ENCODE data around the gene VASN. TPM values are rescaled to one million over a fixed set of nuclear protein-coding genes. Genes with fewer than 3 reads are reported as not detected.
A peak's percentile ranks its signal among the peaks of the same experiment; 100 is the strongest.
"Not testable (repeated sequence)": the region's sequence is repeated elsewhere in the genome, so short reads cannot be mapped to it uniquely, and the experiment has no call there.

Gene VASN
- total RNA-seq, 1 donor from 2014 or later: 4.0 TPM

DNA sequence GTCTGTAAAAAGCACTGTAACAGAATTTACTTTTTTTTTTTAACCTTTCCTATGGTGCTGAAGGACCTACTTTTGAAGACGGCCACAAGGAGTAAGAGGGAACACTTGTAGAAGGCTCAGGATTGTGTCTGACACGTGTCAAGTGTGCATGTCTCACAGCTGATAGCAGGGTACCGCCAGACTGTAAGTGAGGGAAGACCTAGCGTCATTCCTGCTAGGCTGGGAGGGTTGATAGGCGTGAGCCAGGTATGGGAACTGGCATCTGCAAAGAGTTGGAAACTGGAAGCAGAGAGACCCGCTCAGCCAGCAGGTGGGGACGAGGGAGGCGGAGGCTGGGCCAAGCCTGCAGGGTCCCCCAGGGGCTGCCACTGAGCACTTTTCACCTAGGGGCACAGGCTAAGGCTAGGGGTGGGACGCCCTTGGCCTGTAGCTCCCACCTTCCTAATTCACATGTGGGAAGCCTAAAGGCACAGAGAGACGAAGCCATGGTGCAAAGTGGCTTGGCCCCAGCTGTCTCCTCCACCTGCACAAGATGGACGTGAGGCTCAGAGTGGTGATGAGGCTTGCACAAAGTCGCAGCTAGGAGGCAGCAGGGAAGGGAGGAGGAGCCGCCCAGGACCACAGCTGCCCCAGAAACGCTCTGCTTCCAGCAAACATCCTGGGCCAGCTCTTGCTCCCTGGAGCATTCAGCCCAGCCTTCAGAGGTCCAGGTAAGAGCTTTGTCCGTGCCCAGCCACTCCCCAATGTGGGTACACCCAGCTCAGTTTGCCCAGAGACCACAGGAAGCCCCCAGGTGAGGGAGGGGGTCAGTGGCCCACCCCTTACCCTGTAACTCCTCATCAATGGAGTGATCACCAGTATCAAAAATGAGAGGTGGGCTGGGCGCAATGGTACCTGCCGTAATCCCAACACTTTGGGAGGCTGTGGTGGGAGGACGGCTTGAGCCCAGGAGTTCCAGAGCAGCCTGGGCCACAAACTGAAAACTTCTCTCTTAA lies 18.9 kb downstream of the VASN start:
- H3K36me3 Mint-ChIP-seq (ENCODE audit: insufficient read depth): no peaks in the 10 kb centered on the region
- no peak overlapping the region for H3K4me3 Mint-ChIP-seq (ENCODE audit: low read depth)
- no peak overlapping the region for H3K27ac Mint-ChIP-seq

GRCh38 chr16:4391631-4392381 lies 20.2 kb downstream of the VASN start:
- no peak for DNase-seq (ENCODE audit: low spot score, unreplicated experiment)

More for the DNA sequence above, 18.9 kb downstream of the VASN start:
- Mint-ChIP-seq H3K27me3 (no peaks in the 10 kb centered on the region), H3K9me3 (ENCODE audit: low read depth) (no peaks in the 10 kb centered on the region), H3K4me1 (ENCODE audit: low read depth) (peaks cover 10% of the 10 kb centered on the region)
- peak; percentile 19 for TF ChIP-seq CTCF (IDR thresholded peaks at IDR 0.05; ENCODE audit: unreplicated experiment)
- no peak for DNase-seq (ENCODE audit: low spot score, unreplicated experiment)

GRCh38 chr16:4392382-4393239 lies 21.0 kb downstream of the VASN start:
- TF ChIP-seq CTCF (IDR thresholded peaks at IDR 0.05; ENCODE audit: unreplicated experiment): no peak
- no peaks in the 10 kb centered on the region for H3K9me3 Mint-ChIP-seq (ENCODE audit: low read depth)
- peak overlapping the region; percentile 5 for H3K27ac Mint-ChIP-seq
- H3K27me3 Mint-ChIP-seq: no peaks in the 10 kb centered on the region
- DNase-seq (ENCODE audit: low spot score, unreplicated experiment): no peak
- H3K4me3 Mint-ChIP-seq (ENCODE audit: low read depth): no peak overlapping the region
- H3K36me3 Mint-ChIP-seq (ENCODE audit: insufficient read depth): no peaks in the 10 kb centered on the region
- peaks cover 10% of the 10 kb centered on the region for H3K4me1 Mint-ChIP-seq (ENCODE audit: low read depth)

More at GRCh38 chr16:4391631-4392381, 20.2 kb downstream of the VASN start:
- no peak overlapping the region for H3K27ac Mint-ChIP-seq
- no peaks in the 10 kb centered on the region for H3K27me3 Mint-ChIP-seq
- H3K36me3 Mint-ChIP-seq (ENCODE audit: insufficient read depth): no peaks in the 10 kb centered on the region
- H3K4me3 Mint-ChIP-seq (ENCODE audit: low read depth): no peak overlapping the region
- H3K4me1 Mint-ChIP-seq (ENCODE audit: low read depth): peaks cover 10% of the 10 kb centered on the region
- TF ChIP-seq CTCF (IDR thresholded peaks at IDR 0.05; ENCODE audit: unreplicated experiment): no peak
- no peaks in the 10 kb centered on the region for H3K9me3 Mint-ChIP-seq (ENCODE audit: low read depth)

DNA sequence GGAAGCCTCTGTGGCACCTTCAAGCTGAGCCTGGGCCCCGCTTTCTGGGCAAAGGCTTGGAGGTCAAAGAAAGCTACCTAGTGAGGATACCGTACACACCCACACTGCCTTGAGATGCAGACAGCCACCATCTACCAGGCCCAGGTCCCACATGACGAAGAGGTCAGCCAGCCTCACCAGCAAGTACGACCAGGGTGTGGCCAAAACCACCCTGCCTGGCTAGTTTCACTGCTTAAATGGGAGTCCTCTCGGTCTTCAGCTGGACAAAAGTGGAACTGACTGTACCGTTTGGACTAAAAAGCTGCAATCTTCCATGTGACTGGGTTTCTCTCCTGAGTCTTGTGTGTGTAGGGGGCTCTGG lies 21.6 kb downstream of the VASN start:
- no peak for TF ChIP-seq CTCF (IDR thresholded peaks at IDR 0.05; ENCODE audit: unreplicated experiment)
- DNase-seq (ENCODE audit: low spot score, unreplicated experiment): no peak
- Mint-ChIP-seq H3K4me3 (ENCODE audit: low read depth) (no peak overlapping the region), H3K9me3 (ENCODE audit: low read depth) (no peaks in the 10 kb centered on the region), H3K4me1 (ENCODE audit: low read depth) (peaks cover 10% of the 10 kb centered on the region), H3K27ac (peak overlapping the region; percentile 5), H3K36me3 (ENCODE audit: insufficient read depth) (no peaks in the 10 kb centered on the region), H3K27me3 (no peaks in the 10 kb centered on the region)

DNA sequence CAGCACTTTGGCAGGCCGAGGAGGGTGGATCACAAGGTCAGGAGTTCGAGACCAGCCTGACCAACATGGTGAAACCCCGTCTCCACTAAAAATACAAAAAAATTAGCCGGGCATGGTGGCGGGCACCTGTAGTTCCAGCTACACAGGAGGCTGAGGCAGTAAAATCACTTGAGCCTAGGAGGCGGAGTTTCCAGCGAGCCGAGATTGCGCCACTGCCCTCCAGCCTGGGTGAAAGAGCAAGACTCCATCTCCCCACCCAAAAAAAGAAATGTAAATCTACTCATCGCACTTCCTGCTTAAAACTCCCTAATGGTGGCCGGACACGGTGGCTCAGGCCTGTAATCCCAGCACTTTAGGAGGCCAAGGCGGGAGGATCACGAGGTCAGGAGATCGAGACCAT lies 22.2 kb downstream of the VASN start:
- not testable (repeated sequence) for H3K4me3 Mint-ChIP-seq (ENCODE audit: low read depth); H3K27me3 Mint-ChIP-seq; DNase-seq (ENCODE audit: low spot score, unreplicated experiment); H3K36me3 Mint-ChIP-seq (ENCODE audit: insufficient read depth); H3K27ac Mint-ChIP-seq; H3K9me3 Mint-ChIP-seq (ENCODE audit: low read depth)
- peaks cover 10% of the 10 kb centered on the region for H3K4me1 Mint-ChIP-seq (ENCODE audit: low read depth)

Measured in progenitor cell of endocrine pancreas (in vitro differentiated cells).